Endothelial cell of umbilical vein (primary cell): ENCODE results near the gene SLC30A7. TPM values are rescaled to one million over a fixed set of nuclear protein-coding genes. Genes with fewer than 3 reads are reported as not detected.
A peak's percentile ranks its signal among the peaks of the same experiment; 100 is the strongest.

Source experiments
- BruUV-seq: library from RNA; stranded (reverse); fragments of 400-500 nt; replicated peaks from 2 replicates; lab custom pipeline; 2021; lab: Mats Ljungman, UMichigan
- CTCF ChIA-PET: fragments of 300-600, 350-600 bp; sonication (Branson Sonifier 250); formaldehyde crosslinking; loops from one replicate; lab custom pipeline; 2021; ENCODE audit warnings: antibody characterized with exemption, inconsistent platforms; lab: Charles Lee
- POLR2A ChIA-PET: fragments of 300-600, 350-600 bp; sonication (Branson Sonifier 250); formaldehyde crosslinking; loops from one replicate; lab custom pipeline; 2021; ENCODE audit warnings: antibody characterized with exemption, inconsistent platforms; lab: Charles Lee
- DNase-seq: peaks from one replicate; pipeline ENCODE4 v3.0.0-alpha.2; 2011; ENCODE audit warnings: low read depth, low spot score
- FAIRE-seq: peaks from 2 replicates; lab custom pipeline; 2011; peaks lifted over from hg19 to GRCh38; lab: Jason Lieb, UNC
- H2AFZ ChIP-seq: 2 replicates; pipeline ENCODE4 v1.6.0; 2012; ENCODE audit warnings: low read depth, low read length, control low read depth, inconsistent platforms
- H3K27ac ChIP-seq: 2 replicates; pipeline ENCODE4 v1.5.1; 2011; ENCODE audit warnings: low read depth, mild to moderate bottlenecking, control low read depth, low read length, moderate library complexity; ENCODE audit not compliant: insufficient read depth
- H3K27me3 ChIP-seq, 2 experiments: 2 replicates each; pipeline versions ENCODE4 v1.6.0 to v1.6.1; 2011; ENCODE audit warnings: low read length in 2 of 2, mixed read lengths in 1 of 2; ENCODE audit not compliant: control insufficient read depth in 2 of 2, insufficient read depth in 2 of 2
- H3K36me3 ChIP-seq, 2 experiments: 2 replicates in 1 of 2; 3 replicates in 1 of 2; pipeline ENCODE4 v1.5.1; 2011; ENCODE audit warnings: low read length in 2 of 2, mild to moderate bottlenecking in 1 of 2, moderate library complexity in 1 of 2; ENCODE audit not compliant: control insufficient read depth in 2 of 2, insufficient read depth in 2 of 2; ENCODE audit errors: extremely low read depth in 1 of 2
- H3K4me1 ChIP-seq: 3 replicates; pipeline ENCODE4 v1.5.1; 2011; ENCODE audit warnings: mild to moderate bottlenecking, low read length; ENCODE audit not compliant: control insufficient read depth, insufficient read depth; ENCODE audit errors: extremely low read depth
- H3K4me2 ChIP-seq: 2 replicates; pipeline ENCODE4 v1.6.1; 2011; ENCODE audit warnings: low read length, control low read depth, mixed read lengths; ENCODE audit not compliant: insufficient read depth
- H3K4me3 ChIP-seq, 3 experiments: fragments of 200-600 bp in 1 of 3; sonication (generic), shearing (Covaris generic) in 1 of 3; replicated peaks in 1 of 3; 2 replicates each; pipeline ENCODE4 v1.5.1; 2011 to 2016; ENCODE audit warnings: control low read depth in 3 of 3, low read length in 3 of 3, mild to moderate bottlenecking in 2 of 3, inconsistent platforms in 1 of 3, low read depth in 1 of 3, moderate library complexity in 1 of 3; ENCODE audit not compliant: insufficient read depth in 1 of 3
- H3K79me2 ChIP-seq: 2 replicates; pipeline ENCODE4 v1.6.0; 2012; ENCODE audit warnings: low read length, inconsistent platforms; ENCODE audit not compliant: control insufficient read depth, insufficient read depth
- H3K9ac ChIP-seq: replicated peaks from 2 replicates; pipeline ENCODE3; 2011; ENCODE audit warnings: low read length, control low read depth; ENCODE audit not compliant: insufficient read depth; ENCODE audit errors: extremely low read depth
- H3K9me1 ChIP-seq: replicated peaks from 3 replicates; pipeline ENCODE4 v1.6.0; 2011; ENCODE audit warnings: mild to moderate bottlenecking, low read length; ENCODE audit not compliant: control insufficient read depth, insufficient read depth; ENCODE audit errors: extremely low read depth
- H3K9me3 ChIP-seq: replicated peaks from 2 replicates; pipeline ENCODE4 v1.5.1; 2012; ENCODE audit warnings: low read length, inconsistent platforms; ENCODE audit not compliant: control insufficient read depth, insufficient read depth
- H4K20me1 ChIP-seq: replicated peaks from 2 replicates; pipeline ENCODE3; 2011; ENCODE audit warnings: mild to moderate bottlenecking, low read length; ENCODE audit not compliant: control insufficient read depth, insufficient read depth; ENCODE audit errors: extremely low read depth
- EZH2 ChIP-seq: IDR thresholded peaks from 2 replicates; pipeline ENCODE4 v1.6.1; 2012; ENCODE audit warnings: borderline replicate concordance, low read depth, mild to moderate bottlenecking, moderate library complexity, low read length, inconsistent platforms; ENCODE audit not compliant: severe bottlenecking
- FOS ChIP-seq: IDR thresholded peaks from 2 replicates; pipeline ENCODE4 v1.6.1; 2011; ENCODE audit warnings: mild to moderate bottlenecking, low read length, moderate library complexity, borderline replicate concordance; ENCODE audit not compliant: insufficient read depth
- GATA2 ChIP-seq: IDR thresholded peaks from 2 replicates; pipeline ENCODE4 v1.7.0; 2011; ENCODE audit warnings: low read depth, mild to moderate bottlenecking, moderate library complexity, mixed read lengths, low read length; ENCODE audit not compliant: insufficient read length, insufficient read depth
- JUN ChIP-seq: IDR thresholded peaks from 2 replicates; pipeline ENCODE4 v1.6.1; 2011; ENCODE audit warnings: borderline replicate concordance, low read depth; ENCODE audit not compliant: insufficient read length, insufficient read depth
- MYC ChIP-seq: IDR thresholded peaks from one replicate; pipeline ENCODE4 v1.6.1; 2011; ENCODE audit warnings: mild to moderate bottlenecking, low read depth, low read length
- POLR2A ChIP-seq: IDR thresholded peaks from 2 replicates; pipeline ENCODE4 v1.6.1; 2012; ENCODE audit warnings: low read depth, mild to moderate bottlenecking, control low read depth, low read length
- POLR2AphosphoS5 ChIP-seq: IDR thresholded peaks from 2 replicates; pipeline ENCODE4 v1.6.1; 2012; ENCODE audit warnings: low read depth, mild to moderate bottlenecking, control low read depth, low read length, moderate library complexity; ENCODE audit not compliant: insufficient read depth
- dilution Hi-C: fragments of 300-500 bp; cut with MboI; formaldehyde crosslinking; loops from one replicate; pipeline ENCODE4 v1.15.0; 2019; ENCODE audit warnings: low sequenced_read_pairs; ENCODE audit not compliant: extremely low pct_ligation_motif_present
- intact Hi-C: fragments of 100-400 bp; cut with micrococcal nuclease; formaldehyde crosslinking; loops from one replicate; pipeline ENCODE4 v1.10.0; 2022
- polyA plus RNA-seq, 4 experiments: library from polyadenylated mRNA; depleted of rRNA in 3 of 4; stranded (reverse) in 3 of 4; unstranded in 1 of 4; fragments of >200 nt; gene quantifications; 2 replicates each; pipeline versions ENCODE4 v1.2.1 to v1.2.3, GENCODE V29; 2011 to 2012; ENCODE audit warnings: missing spikeins in 1 of 4
- total RNA-seq: library from RNA; stranded (reverse); gene quantifications from 2 replicates; pipeline ENCODE4 v1.2.3, GENCODE V29; 2021
- TF ChIP-seq, protein P1 (sequence below), 2 donors: IDR thresholded peaks; 1 replicate in 1 of 2; 2 replicates in 1 of 2; pipeline ENCODE4 v1.5.1; 2011; ENCODE audit warnings: low read length in 2 of 2, mild to moderate bottlenecking in 2 of 2, moderate library complexity in 2 of 2, control low read depth in 1 of 2, inconsistent platforms in 1 of 2, low read depth in 1 of 2; ENCODE audit not compliant: insufficient read depth in 1 of 2; ENCODE audit errors: extremely low read depth in 1 of 2
- TF ChIP-seq, protein P2 (sequence below): IDR thresholded peaks from 2 replicates; pipeline ENCODE4 v1.6.1; 2011; ENCODE audit not compliant: insufficient read depth, insufficient read length

Gene SLC30A7
- total and polyA plus RNA-seq, 2 donors (not counting 3 experiments of a cell fraction or from before 2014, with no cell fraction given) = 9.3 to 38.6 TPM

DNA sequence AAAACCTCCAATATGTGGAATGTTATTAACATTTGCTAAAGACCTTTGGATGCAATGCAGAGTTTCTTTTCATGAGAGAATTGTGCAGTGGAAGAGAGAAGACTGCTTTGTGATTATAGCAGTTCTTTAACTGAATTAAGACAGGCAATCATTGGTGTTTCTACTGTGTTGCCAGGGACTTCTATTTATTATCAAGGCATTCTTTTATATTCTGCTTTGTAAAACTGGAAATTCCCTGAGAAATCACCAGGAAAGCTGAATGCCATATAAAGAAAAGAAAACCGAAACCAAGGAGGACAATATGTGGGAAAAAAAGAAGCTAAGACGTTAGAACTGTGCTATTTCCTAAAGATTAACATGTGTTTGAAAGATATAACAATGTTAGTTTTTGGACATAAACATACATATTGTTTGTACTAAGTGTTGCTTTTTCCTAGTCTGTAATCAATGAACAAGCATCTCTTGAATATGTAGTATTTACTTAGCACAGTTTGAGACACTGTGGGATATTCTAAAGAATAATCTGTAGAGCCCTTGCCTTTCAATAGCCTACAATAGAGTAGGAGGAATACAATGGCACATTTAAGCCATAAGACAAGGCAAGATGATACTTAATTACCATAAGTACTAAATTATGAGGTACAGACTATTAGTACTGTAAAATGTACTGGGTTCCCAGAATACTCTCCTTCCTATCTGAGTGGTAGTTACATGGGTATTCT lies 48.4 kb upstream of the SLC30A7 start:
- intact Hi-C loops (no loop called here), dilution Hi-C loops (no loop called here)
- H3K79me2 ChIP-seq = no peaks in the 10 kb centered on the region
- DNase-seq (peak; percentile 83), FAIRE-seq (peak; percentile 70)
- ChIA-PET POLR2A (no interaction called here), CTCF (interaction anchor here (1.8 to 1.9 kb wide), 2 partner anchors 10 to 11 kb away, joined by 4 to 8 read pairs; no protein-coding TSS in a partner anchor)
- H3K9me1 ChIP-seq = no peaks in the 10 kb centered on the region
- peak overlapping the region in 2 of 3 experiments; percentile 5 to 26 for H3K4me3 ChIP-seq
- no peaks in the 10 kb centered on the region for H3K36me3 ChIP-seq
- peaks cover 3% of the 10 kb centered on the region for H3K4me1 ChIP-seq
- no peaks in the 10 kb centered on the region for H3K27me3 ChIP-seq
- TF ChIP-seq POLR2A (no peak), POLR2AphosphoS5 (no peak), JUN (no peak), FOS (no peak), EZH2 (no peak), MYC (no peak), GATA2 (no peak)
- TF ChIP-seq, protein P1, sequence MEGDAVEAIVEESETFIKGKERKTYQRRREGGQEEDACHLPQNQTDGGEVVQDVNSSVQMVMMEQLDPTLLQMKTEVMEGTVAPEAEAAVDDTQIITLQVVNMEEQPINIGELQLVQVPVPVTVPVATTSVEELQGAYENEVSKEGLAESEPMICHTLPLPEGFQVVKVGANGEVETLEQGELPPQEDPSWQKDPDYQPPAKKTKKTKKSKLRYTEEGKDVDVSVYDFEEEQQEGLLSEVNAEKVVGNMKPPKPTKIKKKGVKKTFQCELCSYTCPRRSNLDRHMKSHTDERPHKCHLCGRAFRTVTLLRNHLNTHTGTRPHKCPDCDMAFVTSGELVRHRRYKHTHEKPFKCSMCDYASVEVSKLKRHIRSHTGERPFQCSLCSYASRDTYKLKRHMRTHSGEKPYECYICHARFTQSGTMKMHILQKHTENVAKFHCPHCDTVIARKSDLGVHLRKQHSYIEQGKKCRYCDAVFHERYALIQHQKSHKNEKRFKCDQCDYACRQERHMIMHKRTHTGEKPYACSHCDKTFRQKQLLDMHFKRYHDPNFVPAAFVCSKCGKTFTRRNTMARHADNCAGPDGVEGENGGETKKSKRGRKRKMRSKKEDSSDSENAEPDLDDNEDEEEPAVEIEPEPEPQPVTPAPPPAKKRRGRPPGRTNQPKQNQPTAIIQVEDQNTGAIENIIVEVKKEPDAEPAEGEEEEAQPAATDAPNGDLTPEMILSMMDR (IDR thresholded peaks at IDR 0.05; ENCODE audit: extremely low read depth in 1 of 2, insufficient read depth in 1 of 2, low read depth in 1 of 2, low read length in 2 of 2) = no peak
- TF ChIP-seq, protein P2, sequence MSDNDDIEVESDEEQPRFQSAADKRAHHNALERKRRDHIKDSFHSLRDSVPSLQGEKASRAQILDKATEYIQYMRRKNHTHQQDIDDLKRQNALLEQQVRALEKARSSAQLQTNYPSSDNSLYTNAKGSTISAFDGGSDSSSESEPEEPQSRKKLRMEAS = no peak
- no peak overlapping the region for H3K27ac ChIP-seq
- H3K4me2 ChIP-seq = peak overlapping the region; percentile 81
- peak overlapping the region; percentile 95 for H2AFZ ChIP-seq
- BruUV-seq = no TSS peak
- no peaks in the 10 kb centered on the region for H4K20me1 ChIP-seq
- H3K9ac ChIP-seq = peak overlapping the region; percentile 31
- no peaks in the 10 kb centered on the region for H3K9me3 ChIP-seq
